GM18951 (cell line): ENCODE measurements around the gene QTRT2.

ENCODE experiments used
- POLR2A ChIP-seq: IDR thresholded peaks from 4 replicates; pipeline ENCODE4 v1.6.1; 2011; ENCODE audit warnings: mild to moderate bottlenecking; ENCODE audit not compliant: insufficient read length, insufficient read depth; ENCODE audit errors: extremely low read depth
- in situ Hi-C: fragments of 300-500 bp; cut with MboI; formaldehyde crosslinking; loops from one replicate; pipeline ENCODE4 v1.12.0; 2022; ENCODE audit warnings: low sequenced_read_pairs, mixed read lengths, inconsistent platforms; ENCODE audit not compliant: unreplicated experiment

Gene QTRT2

DNA sequence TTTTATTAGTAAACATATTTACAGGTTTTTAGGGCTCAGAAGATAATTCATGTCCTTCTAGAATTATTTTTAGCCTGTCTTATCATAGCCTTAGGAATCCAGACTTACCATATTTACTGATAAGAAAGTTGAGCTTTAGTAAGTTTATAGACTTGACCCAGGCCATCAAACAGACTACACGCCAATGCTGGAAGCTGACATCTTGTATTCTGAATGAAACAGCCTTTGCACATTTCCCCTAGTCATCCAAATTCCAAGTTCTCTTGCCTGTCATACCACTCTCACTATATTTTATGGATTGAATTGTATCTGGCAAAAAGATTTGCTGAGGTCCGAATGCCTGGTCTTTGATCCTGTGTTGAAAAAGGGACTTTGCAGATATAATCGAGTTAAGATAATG, 63.7 kb downstream of the QTRT2 start:
- in situ Hi-C loops: no loop called here
- no peak for TF ChIP-seq POLR2A

DNA sequence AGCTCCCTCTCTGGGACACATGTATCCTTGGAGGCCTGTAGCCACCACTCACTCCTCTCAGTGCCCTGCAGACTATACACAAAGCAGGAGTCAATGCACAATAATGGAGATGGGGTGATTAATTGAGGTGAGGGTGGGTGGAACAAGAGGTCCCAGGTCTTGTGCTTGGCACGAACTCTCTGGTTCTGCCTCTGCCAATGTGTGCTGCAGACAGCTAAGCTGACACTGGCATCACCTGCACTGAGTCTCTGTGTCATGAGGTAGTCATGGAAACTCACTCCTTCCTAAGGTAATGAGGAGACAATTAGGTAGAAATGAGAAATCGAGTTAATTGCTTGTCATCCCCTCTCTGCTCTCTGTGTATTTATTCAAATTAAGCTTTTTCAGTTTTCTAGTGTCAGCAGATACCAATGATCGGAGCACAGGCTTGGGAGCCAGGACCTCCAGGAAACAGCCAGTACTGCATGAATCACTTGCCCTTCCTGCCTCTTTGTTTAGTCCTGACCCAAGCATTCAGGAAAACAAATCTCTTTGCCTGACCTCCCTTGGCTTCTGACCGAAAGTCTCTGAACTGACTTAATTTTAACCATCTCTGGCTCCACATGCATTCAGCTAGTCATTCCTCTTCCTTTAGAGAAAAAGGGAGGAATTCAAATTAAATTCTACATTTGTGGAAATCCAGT, 65.6 kb downstream of the QTRT2 start:
- TF ChIP-seq POLR2A: no peak
- in situ Hi-C loops: no loop called here

DNA sequence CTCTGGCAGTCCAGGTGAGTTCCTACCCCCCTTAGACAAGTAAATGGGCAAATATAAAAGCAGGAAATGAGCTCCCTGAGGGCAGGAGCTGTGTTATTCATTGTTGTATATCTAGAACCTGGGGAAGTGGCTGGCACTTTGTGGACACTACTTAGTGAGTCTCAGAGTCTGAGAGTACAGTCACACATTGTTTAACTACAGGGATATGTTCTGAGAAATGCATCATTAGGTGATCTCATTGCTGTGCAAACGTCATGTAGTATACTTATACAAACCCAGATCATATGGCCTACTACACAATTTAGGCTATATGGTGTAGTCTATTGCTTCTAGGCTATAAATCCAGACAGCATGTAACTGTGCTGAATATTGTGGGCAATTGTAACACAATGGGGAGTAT, 69.9 kb downstream of the QTRT2 start:
- in situ Hi-C loops: no loop called here
- TF ChIP-seq POLR2A: no peak

GRCh38 chr3:114127517-114127916, 71.0 kb downstream of the QTRT2 start:
- in situ Hi-C loops: no loop called here
- TF ChIP-seq POLR2A: no peak

DNA sequence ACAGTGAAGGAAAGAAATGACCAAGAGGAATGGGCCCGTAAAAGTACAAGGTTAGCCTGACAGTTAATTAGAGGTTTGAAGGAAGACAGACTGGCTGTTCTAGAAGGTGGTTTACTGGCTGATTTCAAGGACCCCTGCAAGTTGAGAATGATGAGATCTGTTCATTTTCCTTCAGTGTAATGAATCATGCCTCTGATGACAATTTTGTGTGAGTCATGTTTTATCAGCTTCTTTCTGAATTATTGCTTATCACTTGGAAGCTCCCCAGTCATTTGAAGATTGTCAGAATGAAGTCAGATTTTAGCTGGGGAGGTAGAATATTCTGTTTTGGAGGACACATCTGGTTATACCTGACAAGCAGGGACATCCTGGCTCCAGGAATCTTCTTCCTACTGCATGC, 71.7 kb downstream of the QTRT2 start:
- in situ Hi-C loops: no loop called here
- no peak for TF ChIP-seq POLR2A

GRCh38 chr3:114128826-114129225, 72.3 kb downstream of the QTRT2 start:
- in situ Hi-C loops: no loop called here
- TF ChIP-seq POLR2A: no peak

DNA sequence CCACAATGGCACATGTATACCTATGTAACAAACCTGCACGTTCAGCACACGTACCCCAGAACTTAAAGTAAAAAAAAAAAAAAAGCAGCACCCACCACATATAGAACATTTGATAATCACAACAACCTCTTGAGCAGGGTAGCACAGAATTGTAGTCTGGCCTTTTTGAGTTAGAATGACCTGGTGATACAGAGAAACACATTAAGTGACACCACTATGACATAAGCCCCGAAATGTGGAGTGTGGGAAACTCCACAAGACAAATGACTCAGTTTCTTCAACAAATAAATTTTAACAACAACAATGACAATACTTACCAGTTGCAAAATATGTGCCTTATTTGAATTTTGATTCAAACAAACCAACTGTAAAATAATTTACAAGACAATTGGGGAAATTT, 76.0 kb downstream of the QTRT2 start:
- TF ChIP-seq POLR2A: no peak
- in situ Hi-C loops: no loop called here

DNA sequence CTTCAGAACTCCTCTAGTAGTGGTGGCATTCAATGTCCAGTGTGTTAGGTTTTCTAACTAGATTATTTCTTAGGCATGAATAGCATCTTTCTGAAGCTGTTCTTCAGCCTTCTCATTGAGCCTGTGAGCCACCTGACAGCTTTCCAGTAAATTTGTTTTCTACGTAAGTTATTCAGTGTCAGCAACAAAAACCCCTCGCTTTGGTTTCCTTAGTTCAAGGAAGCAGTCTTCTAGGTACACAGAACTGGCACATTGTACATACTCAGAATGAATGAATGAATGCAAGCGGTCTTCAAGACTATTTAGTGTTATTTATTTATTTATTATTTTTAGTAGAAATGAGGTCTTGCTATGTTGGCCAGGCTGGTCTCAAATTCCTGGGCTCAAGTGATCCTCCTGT, 77.4 kb downstream of the QTRT2 start:
- TF ChIP-seq POLR2A: no peak

More for the DNA sequence above, 77.4 kb downstream of the QTRT2 start:
- in situ Hi-C loops: no loop called here
